Gastrocnemius medialis (tissue), 4 donors: ENCODE results near the gene C13orf46.

Experiments
- POLR2A ChIP-seq, 2 donors: fragments of 450-650 bp; IDR thresholded peaks; one replicate each; pipeline ENCODE4 v1.6.1; 2017; ENCODE audit warnings: antibody characterized with exemption in 2 of 2, mild to moderate bottlenecking in 2 of 2, moderate library complexity in 2 of 2
- TF ChIP-seq, protein P1 (sequence below), 5 experiments: fragments of 450-650 bp in 3 of 5; fragments of 200-600 bp in 2 of 5; sonication (generic) in 2 of 5; IDR thresholded peaks in 4 of 5; conservative IDR thresholded peaks in 1 of 5; 1 replicate in 4 of 5; 2 replicates in 1 of 5; pipeline ENCODE4 v1.5.1; 2016 to 2019; ENCODE audit warnings: antibody characterized with exemption in 5 of 5, mild to moderate bottlenecking in 3 of 5, moderate library complexity in 3 of 5

DNA sequence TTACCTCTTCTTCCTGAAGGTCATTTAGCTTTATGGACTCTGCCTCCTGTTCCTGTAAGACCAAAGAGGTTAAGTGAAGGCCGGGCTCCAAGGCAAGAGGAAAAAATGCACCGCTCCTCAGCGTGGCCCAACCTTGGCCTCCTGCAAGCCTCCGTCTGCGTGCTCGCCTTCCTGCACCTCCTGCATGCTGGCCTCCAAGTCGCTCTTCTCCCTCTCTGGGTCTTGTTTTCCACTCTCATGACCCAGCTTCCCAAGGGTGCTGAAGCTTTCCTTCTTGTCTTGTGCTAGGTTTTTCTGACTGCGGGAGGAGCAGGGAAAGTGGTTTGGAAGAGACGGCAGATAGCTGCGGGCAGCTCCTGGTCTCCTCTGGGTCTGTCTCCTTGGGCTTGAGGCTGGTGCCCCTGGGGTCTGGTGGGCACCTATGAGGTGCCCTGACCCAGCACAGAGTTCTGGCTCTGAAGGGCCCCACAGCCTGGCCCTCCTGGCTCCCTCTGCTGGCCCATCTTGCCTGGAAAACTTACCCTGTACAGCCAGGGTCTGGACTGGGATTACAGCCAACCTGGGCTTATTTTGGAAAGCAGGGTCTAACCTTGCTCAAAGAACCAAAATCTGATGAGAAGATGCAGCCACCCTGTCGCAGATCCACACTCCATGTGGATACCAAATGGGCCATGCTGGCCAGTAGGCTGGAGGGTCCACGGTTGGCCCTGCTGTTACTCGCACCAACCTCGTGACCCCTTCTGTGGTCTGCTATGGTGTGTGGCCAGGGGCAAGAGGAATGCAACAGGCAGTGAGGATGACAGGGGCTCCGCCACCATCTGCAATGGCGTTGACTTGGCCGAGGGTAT lies 5.2 kb downstream of the C13orf46 start:
- TF ChIP-seq, protein P1, sequence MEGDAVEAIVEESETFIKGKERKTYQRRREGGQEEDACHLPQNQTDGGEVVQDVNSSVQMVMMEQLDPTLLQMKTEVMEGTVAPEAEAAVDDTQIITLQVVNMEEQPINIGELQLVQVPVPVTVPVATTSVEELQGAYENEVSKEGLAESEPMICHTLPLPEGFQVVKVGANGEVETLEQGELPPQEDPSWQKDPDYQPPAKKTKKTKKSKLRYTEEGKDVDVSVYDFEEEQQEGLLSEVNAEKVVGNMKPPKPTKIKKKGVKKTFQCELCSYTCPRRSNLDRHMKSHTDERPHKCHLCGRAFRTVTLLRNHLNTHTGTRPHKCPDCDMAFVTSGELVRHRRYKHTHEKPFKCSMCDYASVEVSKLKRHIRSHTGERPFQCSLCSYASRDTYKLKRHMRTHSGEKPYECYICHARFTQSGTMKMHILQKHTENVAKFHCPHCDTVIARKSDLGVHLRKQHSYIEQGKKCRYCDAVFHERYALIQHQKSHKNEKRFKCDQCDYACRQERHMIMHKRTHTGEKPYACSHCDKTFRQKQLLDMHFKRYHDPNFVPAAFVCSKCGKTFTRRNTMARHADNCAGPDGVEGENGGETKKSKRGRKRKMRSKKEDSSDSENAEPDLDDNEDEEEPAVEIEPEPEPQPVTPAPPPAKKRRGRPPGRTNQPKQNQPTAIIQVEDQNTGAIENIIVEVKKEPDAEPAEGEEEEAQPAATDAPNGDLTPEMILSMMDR (IDR thresholded peaks at IDR 0.05 in 4 of 5, conservative IDR thresholded peaks at IDR 0.05 in 1 of 5), result no peak
- no peak for TF ChIP-seq POLR2A (IDR thresholded peaks at IDR 0.05)
